ENCODE data around the gene TMEM198.

DNA sequence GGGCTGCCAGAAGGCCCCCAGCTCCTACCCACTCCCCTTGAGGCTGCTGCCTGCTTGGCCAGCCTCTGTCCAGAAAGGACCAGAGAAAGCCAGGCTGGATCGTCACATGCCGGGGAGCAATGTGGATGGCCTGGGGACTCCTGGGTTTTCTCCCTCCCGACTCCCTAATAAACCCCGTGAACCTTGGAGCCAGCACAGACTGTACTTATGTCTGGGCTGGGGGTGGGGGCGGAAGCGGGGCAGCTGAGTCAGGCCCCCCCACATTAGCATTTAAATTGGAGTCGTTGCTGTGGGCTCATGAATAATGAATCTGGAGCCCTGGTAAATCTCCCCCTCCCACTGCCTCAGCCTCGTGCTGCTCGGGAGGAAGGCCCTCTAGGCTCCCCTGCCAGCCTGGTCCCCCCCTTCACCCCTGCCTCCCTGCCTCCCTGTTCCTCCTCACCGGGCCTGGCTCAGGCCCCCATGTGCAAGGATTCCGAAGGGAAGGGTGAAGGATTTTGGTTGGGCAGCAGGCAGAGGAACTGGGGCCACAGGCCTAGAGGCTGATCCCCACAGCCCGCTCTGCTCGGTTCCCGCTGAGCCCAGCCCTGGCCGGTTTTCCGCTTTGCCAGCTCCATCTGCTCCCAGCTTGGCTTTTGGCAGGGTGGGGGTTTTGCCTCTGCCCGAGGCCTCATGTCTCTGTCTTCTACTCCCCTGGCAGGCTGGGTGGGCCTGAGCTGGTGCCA lies 36.9 kb upstream of the TMEM198 start:
- TF ChIP-seq CTCF (IDR thresholded peaks at IDR 0.05; ENCODE audit: extremely low read depth in 1 of 2, insufficient read depth in 1 of 2, low read depth in 1 of 2, low read length in 2 of 2) (no peak), POLR2AphosphoS5 (IDR thresholded peaks at IDR 0.05; ENCODE audit: insufficient read depth, low read depth, low read length) (no peak), POLR2A (IDR thresholded peaks at IDR 0.05; ENCODE audit: low read depth, low read length) (no peak), FOS (IDR thresholded peaks at IDR 0.05; ENCODE audit: borderline replicate concordance, insufficient read depth, low read length) (no peak), EZH2 (IDR thresholded peaks at IDR 0.05; ENCODE audit: borderline replicate concordance, low read depth, low read length, severe bottlenecking) (no peak), MYC (IDR thresholded peaks at IDR 0.05; ENCODE audit: low read depth, low read length) (no peak), JUN (IDR thresholded peaks at IDR 0.05; ENCODE audit: borderline replicate concordance, insufficient read depth, insufficient read length, low read depth) (no peak), GATA2 (IDR thresholded peaks at IDR 0.05; ENCODE audit: insufficient read depth, insufficient read length, low read depth, low read length) (no peak)
- TF ChIP-seq, protein P1, sequence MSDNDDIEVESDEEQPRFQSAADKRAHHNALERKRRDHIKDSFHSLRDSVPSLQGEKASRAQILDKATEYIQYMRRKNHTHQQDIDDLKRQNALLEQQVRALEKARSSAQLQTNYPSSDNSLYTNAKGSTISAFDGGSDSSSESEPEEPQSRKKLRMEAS (IDR thresholded peaks at IDR 0.05; ENCODE audit: insufficient read depth, insufficient read length): no peak
